22Rv1 (cell line): ENCODE data around the gene RAB9A.
"Not testable (repeated sequence)": the region's sequence is repeated elsewhere in the genome, so short reads cannot be mapped to it uniquely, and the experiment has no call there.

Experiments used
- H3K27ac ChIP-seq: fragments of 450-650 bp; 2 replicates; pipeline ENCODE4 v1.5.1; 2017
- CTCF ChIP-seq: fragments of 450-650 bp; IDR thresholded peaks from 2 replicates; pipeline ENCODE4 v1.5.1; 2017; ENCODE audit warnings: mild to moderate bottlenecking
- ZFX ChIP-seq: fragments of 450-650 bp; IDR thresholded peaks from 2 replicates; pipeline ENCODE4 v1.6.1; 2017; ENCODE audit warnings: antibody characterized with exemption, borderline replicate concordance

The RAB9A gene, protein sequence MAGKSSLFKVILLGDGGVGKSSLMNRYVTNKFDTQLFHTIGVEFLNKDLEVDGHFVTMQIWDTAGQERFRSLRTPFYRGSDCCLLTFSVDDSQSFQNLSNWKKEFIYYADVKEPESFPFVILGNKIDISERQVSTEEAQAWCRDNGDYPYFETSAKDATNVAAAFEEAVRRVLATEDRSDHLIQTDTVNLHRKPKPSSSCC

DNA sequence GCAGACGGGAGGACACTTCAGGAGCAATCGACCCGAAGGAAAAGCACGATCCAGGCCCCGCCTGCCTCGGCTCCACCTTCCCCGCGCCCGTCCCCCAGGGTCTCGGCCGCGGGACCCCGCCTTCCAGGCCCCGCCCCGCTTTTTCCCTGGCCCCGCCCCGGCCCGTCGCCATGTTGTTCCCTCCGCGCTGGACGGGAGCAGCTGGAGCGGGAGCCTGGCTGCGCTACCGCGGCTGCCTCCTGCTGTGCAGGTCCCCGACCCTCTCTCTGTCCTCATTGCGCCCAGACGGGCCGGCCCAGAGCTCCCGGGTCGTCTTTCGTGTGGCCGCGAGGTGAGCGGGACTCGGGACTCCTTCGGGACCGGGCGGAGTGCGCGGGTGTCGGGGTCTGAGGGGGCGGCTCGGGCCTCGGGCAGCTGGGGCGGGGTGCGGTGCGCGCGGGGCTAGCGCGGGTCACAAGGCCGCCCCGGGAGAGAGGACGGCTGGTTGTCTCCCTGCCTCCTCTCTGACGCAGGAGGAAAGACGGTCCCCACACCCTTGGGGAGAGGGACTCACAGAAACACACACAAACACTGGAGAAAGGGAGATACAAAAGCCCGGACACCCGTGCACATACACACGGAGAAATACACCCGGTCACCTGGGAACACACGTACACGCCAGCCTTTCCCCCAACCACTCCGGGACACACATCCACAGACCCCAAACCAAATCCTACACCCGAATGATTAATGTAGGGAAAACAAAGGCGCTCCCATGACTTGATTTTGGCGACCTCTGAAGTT lies at the start of gene RAB9A:
Gene RAB9A, plus strand, starts transcription at position 171 of the 783 bp plus-strand sequence. CDS start 19,619 bp downstream, outside the sequence.
- H3K27ac ChIP-seq = peak within 1 kb of the TSS; percentile 57
- TF ChIP-seq ZFX = no peak
- no peak for TF ChIP-seq CTCF

DNA sequence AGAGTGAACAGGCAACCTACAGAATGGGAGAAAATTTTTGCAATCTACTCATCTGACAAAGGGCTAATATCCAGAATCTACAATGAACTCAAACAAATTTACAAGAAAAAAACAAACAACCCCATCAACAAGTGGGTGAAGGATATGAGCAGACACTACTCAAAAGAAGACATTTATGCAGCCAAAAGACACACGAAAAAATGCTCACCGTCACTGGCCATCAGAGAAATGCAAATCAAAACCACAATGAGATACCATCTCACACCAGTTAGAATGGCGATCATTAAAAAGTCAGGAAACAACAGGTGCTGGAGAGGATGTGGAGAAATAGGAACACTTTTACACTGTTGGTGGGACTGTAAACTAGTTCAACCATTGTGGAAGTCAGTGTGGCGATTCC lies 47.2 kb upstream of the RAB9A start:
- H3K27ac ChIP-seq = not testable (repeated sequence)

DNA sequence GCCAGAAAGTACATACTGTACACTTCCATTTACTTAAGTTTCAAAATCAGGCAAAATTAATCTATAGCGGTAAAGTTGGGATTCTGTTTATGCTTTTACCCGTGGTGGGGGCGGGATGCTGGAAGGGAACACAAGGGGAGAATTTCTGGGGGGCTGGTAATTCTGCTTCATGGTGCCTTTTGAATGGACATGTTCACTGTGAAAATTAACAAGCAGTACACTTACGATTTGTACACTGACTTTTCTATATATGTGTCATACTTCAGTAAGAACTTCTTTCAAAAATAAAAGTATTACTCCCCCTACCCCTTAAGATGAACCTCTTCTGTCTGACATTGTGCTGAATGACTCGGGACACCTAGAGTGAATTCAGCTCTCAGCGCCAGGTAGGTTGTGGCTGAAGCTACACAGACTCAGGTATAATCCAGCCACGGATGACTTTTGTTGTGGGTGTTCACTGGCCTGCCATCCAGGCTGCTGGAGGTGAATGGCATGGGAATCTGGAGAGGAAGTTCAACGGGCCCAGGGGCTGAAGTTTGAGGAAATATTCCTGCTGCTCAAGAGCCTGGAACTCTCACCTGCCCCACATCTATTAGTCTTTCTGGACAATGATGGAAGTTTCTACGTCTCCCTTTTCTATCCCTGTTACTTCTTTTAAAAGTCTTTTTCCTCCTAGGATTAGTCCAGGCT lies 43.3 kb upstream of the RAB9A start:
- TF ChIP-seq ZFX = no peak
- no peak for TF ChIP-seq CTCF
- H3K27ac ChIP-seq = no peak overlapping the region

GRCh38 chrX:13646154-13646549 lies 42.8 kb upstream of the RAB9A start:
- H3K27ac ChIP-seq = no peak overlapping the region
- TF ChIP-seq CTCF (peak; percentile 70), ZFX (no peak)

- H3K27ac ChIP-seq = no peak overlapping the region
These were observed 41.2 kb upstream of the RAB9A start for GRCh38 chrX:13647709-13648212.

GRCh38 chrX:13648336-13648735 lies 40.6 kb upstream of the RAB9A start:
- H3K27ac ChIP-seq = not testable (repeated sequence)

More at GRCh38 chrX:13647709-13648212, 41.2 kb upstream of the RAB9A start:
- no peak for TF ChIP-seq ZFX
- TF ChIP-seq CTCF = no peak

- TF ChIP-seq ZFX (no peak), CTCF (no peak)
- no peak overlapping the region for H3K27ac ChIP-seq
These were observed 39.1 kb upstream of the RAB9A start for GRCh38 chrX:13649838-13650237.

GRCh38 chrX:13650318-13650717 lies 38.6 kb upstream of the RAB9A start:
- TF ChIP-seq ZFX = no peak
- no peak for TF ChIP-seq CTCF
- H3K27ac ChIP-seq = no peak overlapping the region
